Trophoblast cell (in vitro differentiated cells and primary cell): ENCODE measurements around the gene IQSEC1.

Experiments
- DNase-seq, 2 donors: peaks; one replicate each; pipeline ENCODE4 v3.0.0-alpha.2; 2016
- H2AFZ ChIP-seq: 2 replicates; pipeline ENCODE4 v1.6.1; 2013; ENCODE audit warnings: low read length, moderate library complexity, mild to moderate bottlenecking; ENCODE audit not compliant: insufficient read depth, poor library complexity
- H2AK5ac ChIP-seq: 2 replicates; pipeline ENCODE4 v1.6.1; 2013; ENCODE audit warnings: mild to moderate bottlenecking, low read length
- H2BK120ac ChIP-seq: 2 replicates; pipeline ENCODE4 v1.6.1; 2013; ENCODE audit warnings: low read length, mild to moderate bottlenecking, moderate library complexity; ENCODE audit not compliant: insufficient read depth, poor library complexity
- H2BK12ac ChIP-seq: 2 replicates; pipeline ENCODE4 v1.6.1; 2013; ENCODE audit warnings: mild to moderate bottlenecking, low read length, moderate library complexity
- H2BK5ac ChIP-seq: 2 replicates; pipeline ENCODE4 v1.6.1; 2013; ENCODE audit warnings: low read length, low read depth, moderate library complexity, mild to moderate bottlenecking; ENCODE audit not compliant: poor library complexity
- H3K14ac ChIP-seq: 2 replicates; pipeline ENCODE4 v1.6.1; 2013; ENCODE audit warnings: mild to moderate bottlenecking, low read length
- H3K18ac ChIP-seq: 2 replicates; pipeline ENCODE4 v1.6.1; 2013; ENCODE audit warnings: mild to moderate bottlenecking, low read length
- H3K23ac ChIP-seq: 2 replicates; pipeline ENCODE4 v1.6.1; 2013; ENCODE audit warnings: low read length
- H3K27ac ChIP-seq: 2 replicates; pipeline ENCODE4 v1.5.1; 2013; ENCODE audit warnings: low read depth, mild to moderate bottlenecking, inconsistent platforms, low read length, moderate library complexity
- H3K27me3 ChIP-seq: 2 replicates; pipeline ENCODE4 v1.6.1; 2013; ENCODE audit warnings: inconsistent platforms, mild to moderate bottlenecking, low read length, moderate library complexity; ENCODE audit not compliant: insufficient read depth
- H3K36me3 ChIP-seq, 2 experiments: 1 replicate in 1 of 2; 2 replicates in 1 of 2; pipeline ENCODE4 v1.6.1; 2013; ENCODE audit warnings: low read length in 2 of 2, mild to moderate bottlenecking in 2 of 2, moderate library complexity in 1 of 2; ENCODE audit not compliant: insufficient read depth in 2 of 2, control insufficient read depth in 1 of 2
- H3K4ac ChIP-seq: 2 replicates; pipeline ENCODE4 v1.6.1; 2013; ENCODE audit warnings: low read depth, mild to moderate bottlenecking, low read length, moderate library complexity
- H3K4me1 ChIP-seq, 2 experiments: 1 replicate in 1 of 2; 2 replicates in 1 of 2; pipeline ENCODE4 v1.6.1; 2013; ENCODE audit warnings: low read length in 2 of 2, mild to moderate bottlenecking in 2 of 2, moderate library complexity in 1 of 2; ENCODE audit not compliant: insufficient read depth in 2 of 2, control insufficient read depth in 1 of 2
- H3K4me2 ChIP-seq: 2 replicates; pipeline ENCODE4 v1.6.1; 2013; ENCODE audit warnings: inconsistent platforms, mild to moderate bottlenecking, low read length, moderate library complexity
- H3K4me3 ChIP-seq: 2 replicates; pipeline ENCODE4 v1.5.1; 2013; ENCODE audit warnings: mild to moderate bottlenecking, low read depth, low read length, inconsistent platforms
- H3K79me1 ChIP-seq: one replicate; pipeline ENCODE4 v1.6.1; 2013; ENCODE audit warnings: low read length
- H3K79me2 ChIP-seq: 2 replicates; pipeline ENCODE4 v1.6.1; 2013; ENCODE audit warnings: low read length, mild to moderate bottlenecking; ENCODE audit not compliant: control insufficient read depth, insufficient read depth, poor library complexity
- H3K9ac ChIP-seq: 2 replicates; pipeline ENCODE4 v1.6.1; 2013; ENCODE audit warnings: mild to moderate bottlenecking, low read length
- H3K9me3 ChIP-seq: 2 replicates; pipeline ENCODE4 v1.6.1; 2013; ENCODE audit warnings: low read depth, mild to moderate bottlenecking, control low read depth, inconsistent platforms, low read length; ENCODE audit not compliant: insufficient read depth
- H4K12ac ChIP-seq: 2 replicates; pipeline ENCODE4 v1.6.1; 2013; ENCODE audit warnings: low read depth, mild to moderate bottlenecking, low read length, moderate library complexity
- H4K8ac ChIP-seq: 2 replicates; pipeline ENCODE4 v1.6.1; 2013; ENCODE audit warnings: low read depth, mild to moderate bottlenecking, low read length, moderate library complexity
- H4K91ac ChIP-seq: one replicate; pipeline ENCODE4 v1.6.1; 2013; ENCODE audit warnings: low read depth, mild to moderate bottlenecking, low read length, moderate library complexity
- WGBS: extraction: QIAGEN DNeasy Blood & Tissue Kit; methylation state at CpG from one replicate; pipeline ENCODE4 v1.1.7; 2013; ENCODE audit warnings: missing lambda C conversion rate; ENCODE audit not compliant: insufficient read length, insufficient coverage; ENCODE audit errors: extremely low coverage; 5-methylcytosine and 5-hydroxymethylcytosine counted together

The IQSEC1 gene

DNA sequence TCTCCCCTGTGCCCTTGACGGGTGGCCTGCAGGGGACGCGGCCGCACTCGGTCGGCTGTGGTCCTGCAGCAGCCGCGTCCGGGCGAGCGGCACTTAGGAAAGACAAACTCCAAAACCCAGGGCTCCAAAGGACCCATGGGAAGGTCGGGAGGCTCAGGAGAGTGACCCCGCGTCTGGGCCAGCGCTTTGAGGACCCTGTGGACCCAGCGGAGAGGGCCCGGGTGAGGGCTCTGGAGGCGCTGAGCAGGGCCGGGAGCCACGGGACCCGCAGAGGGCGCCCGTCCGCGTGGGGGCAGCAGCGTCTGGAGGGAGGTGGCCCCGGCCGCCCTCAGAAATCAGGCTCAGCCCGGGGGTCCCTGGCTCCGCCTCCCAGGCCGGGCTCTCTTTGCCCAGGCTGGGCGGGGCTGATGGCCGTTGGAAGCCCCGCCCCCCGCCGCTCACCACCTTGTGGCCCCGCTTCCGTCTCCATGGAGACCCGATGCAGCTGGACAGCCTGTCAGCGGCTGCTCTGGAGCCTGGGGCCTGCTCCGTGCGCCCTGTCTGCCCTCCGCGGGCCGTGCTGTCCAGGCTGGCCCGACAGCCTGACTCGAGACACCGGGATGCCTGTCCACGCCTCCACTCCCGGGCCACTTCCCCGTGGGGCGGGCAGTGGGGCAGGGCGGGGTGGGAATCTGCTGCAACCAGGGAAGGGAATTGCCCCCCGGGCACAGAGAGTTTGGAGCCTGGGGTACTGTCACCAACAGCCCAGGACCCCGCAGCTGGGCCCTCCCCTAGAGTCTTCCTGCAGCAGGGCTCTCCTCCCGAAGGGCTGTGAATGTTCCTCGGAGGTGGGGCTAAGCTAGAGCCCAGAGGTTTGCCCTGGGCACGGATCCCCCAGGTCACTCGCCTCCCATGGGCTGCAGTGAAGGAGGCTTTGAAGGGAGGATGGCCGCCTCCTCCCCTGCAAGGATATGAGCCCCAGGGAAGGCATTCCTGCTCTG, 197.1 kb downstream of the IQSEC1 start:
- Histone ChIP-seq H4K91ac (no peak overlapping the region), H3K4ac (no peak overlapping the region), H3K4me3 (peak overlapping the region; percentile 40), H3K18ac (no peak overlapping the region), H4K8ac (peak overlapping the region; percentile 20), H3K23ac (no peak overlapping the region), H3K27ac (no peak overlapping the region), H2BK120ac (no peak overlapping the region), H3K4me1 (peaks cover 0 to 7% of the 10 kb centered on the region in 2 experiments), H3K79me2 (no peaks in the 10 kb centered on the region), H4K12ac (no peak overlapping the region), H3K9me3 (no peaks in the 10 kb centered on the region), H2AK5ac (no peak overlapping the region), H2BK5ac (no peak overlapping the region), H3K4me2 (peak overlapping the region; percentile 62), H3K79me1 (no peaks in the 10 kb centered on the region), H3K14ac (no peak overlapping the region), H3K9ac (no peak overlapping the region), H3K27me3 (no peaks in the 10 kb centered on the region), H3K36me3 (no peaks in the 10 kb centered on the region), H2BK12ac (no peak overlapping the region), H2AFZ (peak overlapping the region; percentile 26)
- no CpG with 5 or more reads among the region's 60 CpGs for WGBS
- DNase-seq, result peak in 1 of 2 donors; percentile 50

DNA sequence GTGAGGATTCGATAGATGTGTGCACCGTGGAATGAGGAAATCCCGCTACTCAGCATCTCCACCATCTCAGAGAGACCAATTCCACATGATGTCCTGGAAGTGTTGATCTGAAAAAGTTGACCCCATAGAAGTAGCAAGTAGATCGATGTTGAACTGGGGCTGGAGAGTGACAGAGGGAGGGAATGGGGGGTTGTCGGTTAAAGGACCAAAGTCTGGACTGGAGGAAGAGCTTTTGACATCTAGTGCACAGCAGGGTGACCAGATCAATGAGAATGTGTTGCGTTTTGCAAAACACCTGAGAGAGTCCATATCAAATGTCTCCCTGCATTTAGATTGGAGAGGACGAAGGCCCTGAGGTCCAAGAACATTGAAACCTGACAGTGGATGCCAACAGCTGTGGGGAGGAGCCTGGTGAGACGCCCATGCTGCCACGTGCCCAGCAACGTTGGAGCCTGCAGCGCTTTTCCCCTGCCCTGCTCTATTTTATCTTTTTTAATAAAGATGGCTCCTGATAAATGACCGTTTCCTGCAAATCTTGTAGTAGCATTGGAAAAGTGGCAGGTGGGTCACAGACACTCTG, 201.7 kb downstream of the IQSEC1 start:
- H3K23ac ChIP-seq, result no peak overlapping the region
- no peak overlapping the region for H3K9ac ChIP-seq
- H3K18ac ChIP-seq, result no peak overlapping the region
- no CpG with 5 or more reads among the region's 12 CpGs for WGBS
- no peak overlapping the region for H3K4me2 ChIP-seq
- no peak overlapping the region for H3K27ac ChIP-seq
- H4K8ac ChIP-seq, result no peak overlapping the region
- no peaks in the 10 kb centered on the region for H3K27me3 ChIP-seq
- no peak overlapping the region for H2BK120ac ChIP-seq
- no peak overlapping the region for H2AFZ ChIP-seq
- no peak for DNase-seq
- no peak overlapping the region for H3K4ac ChIP-seq
- no peak overlapping the region for H4K91ac ChIP-seq
- H3K79me1 ChIP-seq, result no peaks in the 10 kb centered on the region
- no peak overlapping the region for H2BK5ac ChIP-seq
- H3K79me2 ChIP-seq, result no peaks in the 10 kb centered on the region
- H3K14ac ChIP-seq, result no peak overlapping the region
- H4K12ac ChIP-seq, result no peak overlapping the region
- H3K36me3 ChIP-seq, result no peaks in the 10 kb centered on the region
- H2BK12ac ChIP-seq, result no peak overlapping the region
- no peak overlapping the region for H3K4me3 ChIP-seq
- H2AK5ac ChIP-seq, result no peak overlapping the region
- peaks cover 3 to 12% of the 10 kb centered on the region in 2 experiments for H3K4me1 ChIP-seq
- H3K9me3 ChIP-seq, result no peaks in the 10 kb centered on the region

DNA sequence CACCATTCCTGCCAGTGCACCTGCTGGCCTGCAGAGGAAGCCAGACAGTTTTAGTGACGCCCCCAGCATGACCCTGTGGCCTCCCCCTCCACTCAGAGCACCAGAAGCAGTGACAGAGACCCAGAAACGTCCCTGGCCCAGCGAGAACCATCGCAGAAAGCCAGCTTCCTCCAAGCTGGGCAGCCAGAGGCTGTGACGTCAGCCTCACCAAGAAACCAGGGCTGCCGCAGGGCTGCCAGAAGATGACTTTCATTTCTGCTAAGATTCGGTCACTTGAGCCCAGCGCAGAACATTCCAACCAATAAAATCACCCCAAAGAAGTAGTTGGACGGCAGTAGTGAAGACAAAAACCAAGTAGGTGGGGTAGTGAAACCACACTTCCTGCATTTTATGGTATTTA, 202.3 kb downstream of the IQSEC1 start:
- Histone ChIP-seq H3K79me1 (no peaks in the 10 kb centered on the region), H3K9me3 (peaks cover under 1% of the 10 kb centered on the region), H3K18ac (no peak overlapping the region), H4K12ac (no peak overlapping the region), H3K4me3 (no peak overlapping the region), H3K4me1 (peaks cover 3 to 9% of the 10 kb centered on the region in 2 experiments), H2AFZ (no peak overlapping the region), H3K79me2 (no peaks in the 10 kb centered on the region), H4K8ac (no peak overlapping the region), H2BK120ac (no peak overlapping the region), H3K9ac (no peak overlapping the region), H2AK5ac (no peak overlapping the region), H3K36me3 (no peaks in the 10 kb centered on the region), H2BK12ac (no peak overlapping the region), H3K4ac (no peak overlapping the region), H3K23ac (no peak overlapping the region), H4K91ac (no peak overlapping the region), H3K27me3 (no peaks in the 10 kb centered on the region), H3K4me2 (no peak overlapping the region), H3K14ac (no peak overlapping the region), H2BK5ac (no peak overlapping the region), H3K27ac (no peak overlapping the region)
- WGBS, result no CpG with 5 or more reads among the region's 9 CpGs
- DNase-seq, result peak; percentile 37 to 55

DNA sequence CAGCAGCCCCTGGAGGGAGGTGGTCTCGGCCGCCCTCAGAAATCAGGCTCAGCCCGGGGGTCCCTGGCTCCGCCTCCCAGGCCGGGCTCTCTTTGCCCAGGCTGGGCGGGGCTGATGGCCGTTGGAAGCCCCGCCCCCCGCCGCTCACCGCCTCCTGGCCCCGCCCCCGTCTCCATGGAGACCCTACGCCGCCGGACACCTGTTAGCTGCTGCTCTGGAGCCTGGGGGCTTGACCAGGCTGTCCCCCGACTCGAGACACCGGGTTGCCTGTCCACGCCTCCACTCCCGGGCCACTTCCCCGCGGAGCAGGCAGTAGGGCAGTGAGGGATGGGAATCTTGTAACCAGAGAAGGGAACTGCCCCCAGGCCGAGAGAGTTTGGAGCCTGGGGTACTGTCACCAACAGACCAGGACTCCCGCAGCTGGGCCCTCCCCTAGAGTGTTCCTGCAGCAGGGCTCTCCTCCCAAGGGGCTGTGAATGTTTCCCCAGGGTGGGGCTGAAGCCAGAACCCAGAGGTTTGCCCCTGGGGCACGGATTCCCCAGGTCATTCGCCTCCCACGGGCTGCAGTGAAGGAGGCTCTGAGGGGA, 204.1 kb downstream of the IQSEC1 start:
- Histone ChIP-seq H3K79me1 (no peaks in the 10 kb centered on the region), H3K14ac (no peak overlapping the region), H2BK12ac (no peak overlapping the region), H3K36me3 (no peaks in the 10 kb centered on the region), H4K12ac (no peak overlapping the region), H2BK5ac (no peak overlapping the region), H3K4me1 (peaks cover 3 to 9% of the 10 kb centered on the region in 2 experiments), H3K9ac (no peak overlapping the region), H3K4ac (no peak overlapping the region), H3K4me2 (peak overlapping the region; percentile 55), H3K18ac (no peak overlapping the region), H3K9me3 (peaks cover 11% of the 10 kb centered on the region), H3K23ac (no peak overlapping the region), H3K27me3 (no peaks in the 10 kb centered on the region), H2BK120ac (no peak overlapping the region), H3K79me2 (no peaks in the 10 kb centered on the region), H3K4me3 (no peak overlapping the region), H4K8ac (no peak overlapping the region), H4K91ac (no peak overlapping the region), H2AFZ (no peak overlapping the region), H2AK5ac (no peak overlapping the region), H3K27ac (no peak overlapping the region)
- WGBS, result no CpG with 5 or more reads among the region's 28 CpGs
- DNase-seq, result no peak
